A549 (cell line): ENCODE results near the gene SLC38A10.
"Not testable (repeated sequence)": the region's sequence is repeated elsewhere in the genome, so short reads cannot be mapped to it uniquely, and the experiment has no call there.

Experiments
- JUN ChIP-seq, 2 experiments: fragments of >200 bp; sonication (Bioruptor Twin); formaldehyde crosslinking; IDR thresholded peaks; 2 replicates in 1 of 2; 3 replicates in 1 of 2; pipeline ENCODE4 v1.6.1; 2016 to 2017
- POLR2A ChIP-seq: IDR thresholded peaks from 2 replicates; pipeline ENCODE4 v1.6.1; 2012; ENCODE audit warnings: mild to moderate bottlenecking, low read length

GRCh38 chr17:81308784-81309139 lies 13.7 kb upstream of the SLC38A10 start:
- not testable (repeated sequence) for TF ChIP-seq POLR2A; JUN (IDR thresholded peaks at IDR 0.05)
